Activated CD4-positive, alpha-beta T cell treated with anti-CD3 and anti-CD28 coated beads for 4 hours (primary cell): ENCODE data around the gene CTNNA2.

Source experiments
- DNase-seq, 2 donors: peaks; one replicate each; pipeline ENCODE4 v3.0.0-alpha.2; 2020

Gene CTNNA2

GRCh38 chr2:80246534-80246933 lies 733.7 kb downstream of the CTNNA2 start:
- DNase-seq: no peak

- no peak for DNase-seq
These were observed 734.5 kb downstream of the CTNNA2 start for GRCh38 chr2:80247339-80247738.

GRCh38 chr2:80248146-80248545 lies 735.3 kb downstream of the CTNNA2 start:
- no peak for DNase-seq

GRCh38 chr2:80252294-80252986 lies 739.6 kb downstream of the CTNNA2 start:
- DNase-seq: no peak

GRCh38 chr2:80255918-80256781 lies 743.3 kb downstream of the CTNNA2 start:
- DNase-seq: no peak

GRCh38 chr2:80256782-80257167 lies 743.9 kb downstream of the CTNNA2 start:
- DNase-seq: no peak

GRCh38 chr2:80257450-80257849 lies 744.6 kb downstream of the CTNNA2 start:
- DNase-seq: no peak

- DNase-seq: no peak
These were observed 745.5 kb downstream of the CTNNA2 start for GRCh38 chr2:80258341-80258740.

GRCh38 chr2:80258793-80259192 lies 745.9 kb downstream of the CTNNA2 start:
- DNase-seq: no peak

- DNase-seq: no peak
These were observed 746.4 kb downstream of the CTNNA2 start for GRCh38 chr2:80259292-80259691.

- DNase-seq: no peak
These were observed 753.4 kb downstream of the CTNNA2 start for GRCh38 chr2:80266231-80266630.

GRCh38 chr2:80269806-80270205 lies 757.0 kb downstream of the CTNNA2 start:
- DNase-seq: no peak

- no peak for DNase-seq
These were observed 767.7 kb downstream of the CTNNA2 start for GRCh38 chr2:80280598-80280997.

GRCh38 chr2:80281049-80281448 lies 768.2 kb downstream of the CTNNA2 start:
- no peak for DNase-seq

- DNase-seq: no peak
These were observed 775.7 kb downstream of the CTNNA2 start for GRCh38 chr2:80288576-80288975.

GRCh38 chr2:80291656-80292055 lies 778.8 kb downstream of the CTNNA2 start:
- DNase-seq: no peak

- DNase-seq: no peak
These were observed 779.6 kb downstream of the CTNNA2 start for GRCh38 chr2:80292474-80292873.

GRCh38 chr2:80293039-80293438 lies 780.2 kb downstream of the CTNNA2 start:
- no peak for DNase-seq

- DNase-seq: no peak
These were observed 786.1 kb downstream of the CTNNA2 start for GRCh38 chr2:80298954-80299353.

- DNase-seq: no peak
These were observed 786.8 kb downstream of the CTNNA2 start for GRCh38 chr2:80299661-80300060.

- DNase-seq: no peak
These were observed 787.5 kb downstream of the CTNNA2 start for GRCh38 chr2:80300346-80300745.

- no peak for DNase-seq
These were observed 788.1 kb downstream of the CTNNA2 start for GRCh38 chr2:80300954-80301353.

- DNase-seq: no peak
These were observed 789.1 kb downstream of the CTNNA2 start for GRCh38 chr2:80302001-80302313.

- DNase-seq: no peak
These were observed 789.6 kb downstream of the CTNNA2 start for GRCh38 chr2:80302314-80303005.
